Progenitor cell of endocrine pancreas (in vitro differentiated cells): Measurements from ENCODE around the gene MAB21L3. TPM values are rescaled to one million over a fixed set of nuclear protein-coding genes. Genes with fewer than 3 reads are reported as not detected.

Experiments
- DNase-seq: peaks from one replicate; pipeline ENCODE4 v3.0.0; 2021; ENCODE audit warnings: low spot score; ENCODE audit not compliant: unreplicated experiment
- H3K27ac Mint-ChIP-seq: 2 replicates; pipeline ENCODE4 v1.8.0; 2021; ENCODE audit warnings: mild to moderate bottlenecking, moderate library complexity, mixed read lengths
- H3K27me3 Mint-ChIP-seq: 2 replicates; pipeline ENCODE4 v1.8.0; 2021; ENCODE audit warnings: mixed read lengths
- H3K36me3 Mint-ChIP-seq: 2 replicates; pipeline ENCODE4 v1.8.0; 2022; ENCODE audit warnings: mixed read lengths; ENCODE audit not compliant: insufficient read depth
- H3K4me1 Mint-ChIP-seq: 2 replicates; pipeline ENCODE4 v1.8.0; 2021; ENCODE audit warnings: low read depth, mixed read lengths
- H3K4me3 Mint-ChIP-seq: 2 replicates; pipeline ENCODE4 v1.8.0; 2021; ENCODE audit warnings: low read depth, mild to moderate bottlenecking, moderate library complexity, mixed read lengths
- H3K9me3 Mint-ChIP-seq: 2 replicates; pipeline ENCODE4 v1.8.0; 2021; ENCODE audit warnings: low read depth, mixed read lengths
- CTCF ChIP-seq: fragments of 200-600 bp; sonication (generic); IDR thresholded peaks from one replicate; pipeline ENCODE4 v1.5.0; 2021; ENCODE audit warnings: antibody characterized with exemption, mild to moderate bottlenecking; ENCODE audit not compliant: unreplicated experiment
- total RNA-seq: library from RNA; stranded (reverse); gene quantifications from 2 replicates; pipeline ENCODE4 v1.2.1, GENCODE V29; 2021

MAB21L3 gene
- total RNA-seq, 1 donor from 2014 or later, result not detected

- Mint-ChIP-seq H3K27me3 (peaks cover 4% of the 10 kb centered on the region), H3K4me3 (no peak overlapping the region), H3K4me1 (peaks cover 18% of the 10 kb centered on the region), H3K9me3 (no peaks in the 10 kb centered on the region), H3K27ac (no peak overlapping the region), H3K36me3 (no peaks in the 10 kb centered on the region)
- TF ChIP-seq CTCF, result no peak
- DNase-seq, result no peak
Measured at GRCh38 chr1:116129537-116129936, 18.3 kb downstream of the MAB21L3 start.

GRCh38 chr1:116130356-116130755, 19.2 kb downstream of the MAB21L3 start:
- H3K4me3 Mint-ChIP-seq, result no peak overlapping the region
- no peaks in the 10 kb centered on the region for H3K36me3 Mint-ChIP-seq
- peaks cover 18% of the 10 kb centered on the region for H3K4me1 Mint-ChIP-seq
- no peak for DNase-seq
- no peak overlapping the region for H3K27ac Mint-ChIP-seq
- H3K27me3 Mint-ChIP-seq, result peaks cover 4% of the 10 kb centered on the region
- no peaks in the 10 kb centered on the region for H3K9me3 Mint-ChIP-seq
- no peak for TF ChIP-seq CTCF

GRCh38 chr1:116131170-116131569, 20.0 kb downstream of the MAB21L3 start:
- Mint-ChIP-seq H3K4me1 (peaks cover 17% of the 10 kb centered on the region), H3K27ac (no peak overlapping the region), H3K9me3 (no peaks in the 10 kb centered on the region), H3K36me3 (no peaks in the 10 kb centered on the region), H3K4me3 (no peak overlapping the region), H3K27me3 (peaks cover 4% of the 10 kb centered on the region)
- DNase-seq, result no peak
- no peak for TF ChIP-seq CTCF

GRCh38 chr1:116131866-116132605, 20.8 kb downstream of the MAB21L3 start:
- Mint-ChIP-seq H3K9me3 (no peaks in the 10 kb centered on the region), H3K4me1 (peaks cover 17% of the 10 kb centered on the region), H3K4me3 (no peak overlapping the region), H3K27ac (no peak overlapping the region), H3K27me3 (peaks cover 4% of the 10 kb centered on the region), H3K36me3 (no peaks in the 10 kb centered on the region)
- no peak for DNase-seq
- TF ChIP-seq CTCF, result no peak

GRCh38 chr1:116133696-116134475, 22.7 kb downstream of the MAB21L3 start:
- no peak for DNase-seq
- H3K4me3 Mint-ChIP-seq, result no peak overlapping the region
- no peaks in the 10 kb centered on the region for H3K36me3 Mint-ChIP-seq
- H3K27ac Mint-ChIP-seq, result no peak overlapping the region
- peaks cover under 1% of the 10 kb centered on the region for H3K27me3 Mint-ChIP-seq
- H3K4me1 Mint-ChIP-seq, result peaks cover 12% of the 10 kb centered on the region
- H3K9me3 Mint-ChIP-seq, result no peaks in the 10 kb centered on the region
- no peak for TF ChIP-seq CTCF
